ENCODE data around the gene DENND1A.

The DENND1A gene

GRCh38 chr9:123863164-123863855 is 66.6 kb downstream of the DENND1A start:
- peak; percentile 26 for DNase-seq (ENCODE audit: low read depth)

GRCh38 chr9:123861756-123862120 is 68.2 kb downstream of the DENND1A start:
- DNase-seq (ENCODE audit: low read depth) = no peak

GRCh38 chr9:123861086-123861755 is 68.7 kb downstream of the DENND1A start:
- DNase-seq (ENCODE audit: low read depth) = no peak

GRCh38 chr9:123860603-123861002 is 69.3 kb downstream of the DENND1A start:
- DNase-seq (ENCODE audit: low read depth) = no peak

GRCh38 chr9:123852403-123852802 is 77.5 kb downstream of the DENND1A start:
- DNase-seq (ENCODE audit: low read depth) = no peak

GRCh38 chr9:123851851-123852250 is 78.1 kb downstream of the DENND1A start:
- no peak for DNase-seq (ENCODE audit: low read depth)

- no peak for DNase-seq (ENCODE audit: low read depth)
Measured at GRCh38 chr9:123848447-123849085, 81.4 kb downstream of the DENND1A start.

- DNase-seq (ENCODE audit: low read depth) = no peak
Measured at GRCh38 chr9:123846966-123847365, 83.0 kb downstream of the DENND1A start.

- DNase-seq (ENCODE audit: low read depth) = no peak
Measured at GRCh38 chr9:123843703-123844102, 86.2 kb downstream of the DENND1A start.

- DNase-seq (ENCODE audit: low read depth) = no peak
Measured at GRCh38 chr9:123835821-123836220, 94.1 kb downstream of the DENND1A start.

- peak; percentile 27 for DNase-seq (ENCODE audit: low read depth)
Measured at GRCh38 chr9:123834889-123835562, 94.9 kb downstream of the DENND1A start.

- DNase-seq (ENCODE audit: low read depth) = no peak
Measured at GRCh38 chr9:123834218-123834888, 95.6 kb downstream of the DENND1A start.

- DNase-seq (ENCODE audit: low read depth) = no peak
Measured at GRCh38 chr9:123832858-123833650, 96.9 kb downstream of the DENND1A start.

GRCh38 chr9:123832176-123832575 is 97.8 kb downstream of the DENND1A start:
- no peak for DNase-seq (ENCODE audit: low read depth)

GRCh38 chr9:123828449-123828848 is 101.5 kb downstream of the DENND1A start:
- no peak for DNase-seq (ENCODE audit: low read depth)

- DNase-seq (ENCODE audit: low read depth) = no peak
Measured at GRCh38 chr9:123825342-123826060, 104.4 kb downstream of the DENND1A start.

GRCh38 chr9:123823194-123823947 is 106.6 kb downstream of the DENND1A start:
- no peak for DNase-seq (ENCODE audit: low read depth)

- no peak for DNase-seq (ENCODE audit: low read depth)
Measured at GRCh38 chr9:123821619-123822018, 108.3 kb downstream of the DENND1A start.

- DNase-seq (ENCODE audit: low read depth) = no peak
Measured at GRCh38 chr9:123820139-123820538, 109.8 kb downstream of the DENND1A start.

Data from GM04503 (cell line).